Caco-2 (cell line): Measurements from ENCODE around the gene TLCD1. TPM values are rescaled to one million over a fixed set of nuclear protein-coding genes. Genes with fewer than 3 reads are reported as not detected.
A peak's percentile ranks its signal among the peaks of the same experiment; 100 is the strongest.

ENCODE experiments used
- BruUV-seq: library from RNA; stranded (reverse); fragments of 400-500 nt; replicated peaks from 2 replicates; lab custom pipeline; 2021; lab: Mats Ljungman, UMichigan
- CTCF ChIA-PET: fragments of 300-600 bp; sonication (Branson Sonifier 250); formaldehyde crosslinking; loops from one replicate; lab custom pipeline; 2022; ENCODE audit warnings: antibody characterized with exemption; lab: Charles Lee
- POLR2A ChIA-PET: fragments of 300-600 bp; sonication (Branson Sonifier 250); formaldehyde crosslinking; loops from one replicate; lab custom pipeline; 2022; ENCODE audit warnings: antibody characterized with exemption; lab: Charles Lee
- DNase-seq, 2 experiments: peaks; one replicate each; pipeline versions ENCODE4 v3.0.0 to v3.0.0-alpha.2; 2020 to 2022
- H3K27me3 ChIP-seq: replicated peaks from 2 replicates; pipeline ENCODE4 v1.6.0; 2011; ENCODE audit warnings: low read length; ENCODE audit not compliant: control insufficient read depth, insufficient read depth
- H3K36me3 ChIP-seq: 2 replicates; pipeline ENCODE4 v1.5.1; 2011; ENCODE audit warnings: low read length; ENCODE audit not compliant: control insufficient read depth, insufficient read depth
- H3K4me1 ChIP-seq: fragments of 250-450 bp; sonication (Bioruptor Pico); 2 replicates; pipeline ENCODE4 v1.5.1; 2020; ENCODE audit warnings: mild to moderate bottlenecking
- H3K4me3 ChIP-seq: 2 replicates; pipeline ENCODE4 v1.5.1; 2011; ENCODE audit warnings: low read depth, mild to moderate bottlenecking, control low read depth, low read length
- H3K9me3 ChIP-seq: fragments of 250-450 bp; sonication (Bioruptor Pico); 2 replicates; pipeline ENCODE4 v1.5.1; 2020; ENCODE audit warnings: mild to moderate bottlenecking, moderate library complexity
- H3K27ac Mint-ChIP-seq: one replicate; pipeline ENCODE4 v1.8.0; 2022; ENCODE audit warnings: mixed read lengths; ENCODE audit not compliant: unreplicated experiment
- H3K27me3 Mint-ChIP-seq: one replicate; pipeline ENCODE4 v1.8.0; 2022; ENCODE audit warnings: mixed read lengths; ENCODE audit not compliant: insufficient read depth, unreplicated experiment
- H3K36me3 Mint-ChIP-seq: one replicate; pipeline ENCODE4 v1.8.0; 2022; ENCODE audit warnings: mild to moderate bottlenecking, mixed read lengths; ENCODE audit not compliant: insufficient read depth, unreplicated experiment
- H3K4me1 Mint-ChIP-seq: one replicate; pipeline ENCODE4 v1.8.0; 2022; ENCODE audit warnings: low read depth, mixed read lengths; ENCODE audit not compliant: unreplicated experiment
- H3K4me3 Mint-ChIP-seq: one replicate; pipeline ENCODE4 v1.8.0; 2022; ENCODE audit warnings: mild to moderate bottlenecking, moderate library complexity, mixed read lengths; ENCODE audit not compliant: unreplicated experiment
- H3K9me3 Mint-ChIP-seq: one replicate; pipeline ENCODE4 v1.8.0; 2022; ENCODE audit warnings: mixed read lengths; ENCODE audit not compliant: unreplicated experiment
- intact Hi-C: fragments of 100-400 bp; cut with micrococcal nuclease; formaldehyde crosslinking; loops from one replicate; pipeline ENCODE4 v1.10.0; 2022; ENCODE audit not compliant: unreplicated experiment
- total RNA-seq: library from RNA; stranded (reverse); gene quantifications from 2 replicates; pipeline ENCODE4 v1.2.3, GENCODE V29; 2022
- TF ChIP-seq, protein P1 (sequence below), 2 experiments: fragments of 200-600 bp in 1 of 2; IDR thresholded peaks; 1 replicate in 1 of 2; 2 replicates in 1 of 2; pipeline versions ENCODE4 v1.5.1 to v1.8.0; 2011 to 2022; ENCODE audit warnings: antibody characterized with exemption in 1 of 2, control low read depth in 1 of 2, inconsistent platforms in 1 of 2, low read depth in 1 of 2, low read length in 1 of 2, mild to moderate bottlenecking in 1 of 2, moderate library complexity in 1 of 2; ENCODE audit not compliant: insufficient read depth in 1 of 2, severe bottlenecking in 1 of 2, unreplicated experiment in 1 of 2

TLCD1 gene
- total RNA-seq, 1 experiment from 2014 or later: 37.9 TPM

DNA sequence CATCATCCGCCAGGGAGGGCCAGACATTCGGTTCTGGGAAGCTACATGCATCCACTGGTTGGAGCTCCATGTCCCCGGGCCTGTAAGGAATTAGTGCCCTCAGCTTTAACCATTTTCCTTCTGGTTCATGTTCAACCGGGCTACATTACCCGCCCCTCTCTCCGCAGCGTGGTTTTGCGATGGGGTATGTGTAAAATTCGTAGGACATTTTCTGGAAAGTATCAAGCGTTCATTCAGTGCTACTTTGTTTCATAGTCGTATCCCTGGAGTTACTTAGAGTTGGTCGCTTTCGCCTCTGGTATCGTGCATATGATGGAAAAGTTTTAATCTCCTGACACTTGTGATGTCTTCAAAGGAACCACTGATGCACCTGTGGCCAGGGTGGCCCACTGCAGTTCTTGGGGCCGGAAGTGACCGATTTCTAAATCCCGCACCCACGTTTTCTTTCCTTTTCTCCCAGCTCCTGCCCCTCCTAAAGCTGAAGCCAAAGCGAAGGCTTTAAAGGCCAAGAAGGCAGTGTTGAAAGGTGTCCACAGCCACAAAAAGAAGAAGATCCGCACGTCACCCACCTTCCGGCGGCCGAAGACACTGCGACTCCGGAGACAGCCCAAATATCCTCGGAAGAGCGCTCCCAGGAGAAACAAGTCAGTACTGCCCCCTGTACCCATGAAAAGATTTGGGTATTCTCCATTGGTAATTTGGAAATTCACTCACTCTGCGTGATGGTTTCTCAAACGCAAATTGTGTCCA is 5.6 kb downstream of the TLCD1 start:
- peak overlapping the region; percentile 94 for H3K4me3 Mint-ChIP-seq
- ChIA-PET POLR2A (interaction anchor here (0.7 to 3.0 kb wide), 10 partner anchors 7 to 229 kb away, joined by 3 to 213 read pairs (median 16); partner anchors contain the start of genes BLTP2, PROCA1, SDF2 and SUPT6H), CTCF (interaction anchor here (0.9 to 1.6 kb wide), 9 partner anchors 8 to 76 kb away, joined by 3 to 23 read pairs (median 6); partner anchors contain the start of genes BLTP2, NEK8, PROCA1 and SDF2)
- no peaks in the 10 kb centered on the region for H3K9me3 Mint-ChIP-seq
- intact Hi-C loops: no loop called here
- no peaks in the 10 kb centered on the region for H3K27me3 ChIP-seq
- TF ChIP-seq, protein P1, sequence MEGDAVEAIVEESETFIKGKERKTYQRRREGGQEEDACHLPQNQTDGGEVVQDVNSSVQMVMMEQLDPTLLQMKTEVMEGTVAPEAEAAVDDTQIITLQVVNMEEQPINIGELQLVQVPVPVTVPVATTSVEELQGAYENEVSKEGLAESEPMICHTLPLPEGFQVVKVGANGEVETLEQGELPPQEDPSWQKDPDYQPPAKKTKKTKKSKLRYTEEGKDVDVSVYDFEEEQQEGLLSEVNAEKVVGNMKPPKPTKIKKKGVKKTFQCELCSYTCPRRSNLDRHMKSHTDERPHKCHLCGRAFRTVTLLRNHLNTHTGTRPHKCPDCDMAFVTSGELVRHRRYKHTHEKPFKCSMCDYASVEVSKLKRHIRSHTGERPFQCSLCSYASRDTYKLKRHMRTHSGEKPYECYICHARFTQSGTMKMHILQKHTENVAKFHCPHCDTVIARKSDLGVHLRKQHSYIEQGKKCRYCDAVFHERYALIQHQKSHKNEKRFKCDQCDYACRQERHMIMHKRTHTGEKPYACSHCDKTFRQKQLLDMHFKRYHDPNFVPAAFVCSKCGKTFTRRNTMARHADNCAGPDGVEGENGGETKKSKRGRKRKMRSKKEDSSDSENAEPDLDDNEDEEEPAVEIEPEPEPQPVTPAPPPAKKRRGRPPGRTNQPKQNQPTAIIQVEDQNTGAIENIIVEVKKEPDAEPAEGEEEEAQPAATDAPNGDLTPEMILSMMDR (IDR thresholded peaks at IDR 0.05; ENCODE audit: insufficient read depth in 1 of 2, low read depth in 1 of 2, low read length in 1 of 2, severe bottlenecking in 1 of 2, unreplicated experiment in 1 of 2): no peak
- peaks cover 31% of the 10 kb centered on the region for H3K4me1 ChIP-seq
- no peaks in the 10 kb centered on the region for H3K27me3 Mint-ChIP-seq
- H3K4me1 Mint-ChIP-seq: peaks cover 40% of the 10 kb centered on the region
- peaks cover 64% of the 10 kb centered on the region for H3K36me3 Mint-ChIP-seq
- no peaks in the 10 kb centered on the region for H3K9me3 ChIP-seq
- peak overlapping the region; percentile 67 for H3K4me3 ChIP-seq
- no peak for DNase-seq
- H3K36me3 ChIP-seq: peaks cover 13% of the 10 kb centered on the region
- BruUV-seq: TSS peak; percentile 78
- H3K27ac Mint-ChIP-seq: peak overlapping the region; percentile 98

DNA sequence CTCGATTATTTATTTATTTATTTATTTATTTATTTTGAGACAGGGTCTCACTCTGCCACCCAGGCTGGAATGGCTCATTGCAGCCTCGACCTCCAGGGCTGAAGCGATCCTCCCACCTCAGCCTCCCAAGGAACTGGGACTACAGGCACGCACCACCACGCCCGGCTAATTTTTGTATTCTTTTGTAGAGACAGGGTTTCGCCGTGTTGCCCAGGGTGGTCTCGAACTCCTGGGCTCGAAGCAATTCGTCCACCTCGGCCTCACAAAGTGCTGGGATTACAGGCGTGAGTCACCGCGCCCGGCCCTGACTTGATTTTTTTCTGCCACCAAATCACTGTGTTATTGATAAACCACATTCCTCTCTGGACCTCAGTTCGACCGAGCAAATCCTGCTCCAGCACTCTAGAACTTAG is 7.0 kb downstream of the TLCD1 start:
- POLR2A ChIA-PET: interaction anchor here (0.6 to 3.0 kb wide), 24 partner anchors 9 to 383 kb away, joined by 3 to 213 read pairs (median 6); partner anchors contain the start of genes BLTP2, IFT20, NEK8 and PHF12
- no peaks in the 10 kb centered on the region for H3K9me3 Mint-ChIP-seq
- intact Hi-C loops: loop anchor here (1.0 to 2.0 kb wide), 3 partner anchors 8 to 74 kb away; partner anchors contain the start of genes BLTP2 and PROCA1
- peak overlapping the region; percentile 94 for H3K4me3 Mint-ChIP-seq
- peaks cover 24% of the 10 kb centered on the region for H3K4me1 ChIP-seq
- no TSS peak for BruUV-seq
- H3K4me1 Mint-ChIP-seq: peaks cover 27% of the 10 kb centered on the region
- CTCF ChIA-PET: interaction anchor here (0.5 to 1.6 kb wide), 14 partner anchors 8 to 233 kb away, joined by 3 to 23 read pairs (median 5); partner anchors contain the start of genes ALDOC, BLTP2, NEK8 and PROCA1
- peak overlapping the region; percentile 98 for H3K27ac Mint-ChIP-seq
- peak overlapping the region; percentile 67 for H3K4me3 ChIP-seq
- H3K27me3 Mint-ChIP-seq: no peaks in the 10 kb centered on the region
- no peaks in the 10 kb centered on the region for H3K27me3 ChIP-seq
- H3K9me3 ChIP-seq: no peaks in the 10 kb centered on the region
- H3K36me3 Mint-ChIP-seq: peaks cover 50% of the 10 kb centered on the region
- H3K36me3 ChIP-seq: peaks cover 13% of the 10 kb centered on the region
- no peak for DNase-seq
- TF ChIP-seq, protein P1 (IDR thresholded peaks at IDR 0.05; ENCODE audit: insufficient read depth in 1 of 2, low read depth in 1 of 2, low read length in 1 of 2, severe bottlenecking in 1 of 2, unreplicated experiment in 1 of 2): no peak

DNA sequence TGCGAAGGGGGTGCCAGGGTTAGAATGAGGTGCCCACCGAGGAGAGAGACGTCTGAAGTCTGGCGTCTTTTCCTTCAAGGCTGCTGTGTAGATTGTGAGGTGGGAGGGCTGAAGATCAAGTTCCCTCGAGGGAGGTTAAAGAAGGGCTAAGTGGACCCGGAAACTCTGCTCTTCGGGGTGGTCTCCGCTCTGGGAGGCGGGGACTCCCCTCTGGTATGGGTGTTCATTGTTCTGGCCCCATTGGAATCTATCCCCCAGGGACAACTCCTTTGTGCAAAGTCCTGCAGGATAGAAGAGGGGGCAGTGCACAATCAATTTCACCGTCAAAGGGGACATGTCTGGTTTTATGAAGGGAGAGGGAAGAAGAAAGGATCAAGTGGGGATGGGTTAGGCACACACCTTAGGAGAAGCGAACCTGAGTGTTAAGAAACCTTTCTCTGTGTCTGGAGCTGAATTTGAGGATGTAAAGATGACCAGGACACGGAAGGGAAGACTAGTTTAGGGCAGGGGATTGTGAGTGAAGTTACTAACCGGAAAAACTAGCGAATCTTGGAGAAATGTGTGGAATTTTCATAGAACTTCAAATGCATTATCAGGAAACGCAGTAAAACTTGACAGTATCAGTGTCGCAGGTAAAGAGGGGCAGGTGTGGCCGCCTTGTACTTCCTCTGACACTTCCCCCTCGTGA is 7.6 kb downstream of the TLCD1 start:
- TF ChIP-seq, protein P1 (IDR thresholded peaks at IDR 0.05; ENCODE audit: insufficient read depth in 1 of 2, low read depth in 1 of 2, low read length in 1 of 2, severe bottlenecking in 1 of 2, unreplicated experiment in 1 of 2): no peak
- CTCF ChIA-PET: interaction anchor here (1.5 kb wide), 1 partner anchor 8 kb away, joined by 22 read pairs; the partner anchor contains the start of gene PROCA1
- POLR2A ChIA-PET: interaction anchor here (1.0 to 3.0 kb wide), 4 partner anchors 8 to 180 kb away, joined by 3 to 213 read pairs (median 20); partner anchors contain the start of gene PROCA1
- H3K4me3 ChIP-seq: no peak overlapping the region; the same call in 1 of the 2 replicates
- peak overlapping the region; percentile 98 for H3K27ac Mint-ChIP-seq
- no peaks in the 10 kb centered on the region for H3K9me3 Mint-ChIP-seq
- peak overlapping the region; percentile 94 for H3K4me3 Mint-ChIP-seq
- H3K27me3 ChIP-seq: no peaks in the 10 kb centered on the region
- peaks cover 24% of the 10 kb centered on the region for H3K4me1 ChIP-seq
- no TSS peak for BruUV-seq
- no peak for DNase-seq
- H3K36me3 ChIP-seq: peaks cover 12% of the 10 kb centered on the region
- peaks cover 44% of the 10 kb centered on the region for H3K36me3 Mint-ChIP-seq
- H3K4me1 Mint-ChIP-seq: peaks cover 22% of the 10 kb centered on the region
- intact Hi-C loops: loop anchor here (1.0 to 2.0 kb wide), 3 partner anchors 7 to 74 kb away; partner anchors contain the start of genes BLTP2 and PROCA1
- H3K9me3 ChIP-seq: no peaks in the 10 kb centered on the region
- no peaks in the 10 kb centered on the region for H3K27me3 Mint-ChIP-seq
